ENCODE results near the gene TNFRSF8.

TNFRSF8 gene

DNA sequence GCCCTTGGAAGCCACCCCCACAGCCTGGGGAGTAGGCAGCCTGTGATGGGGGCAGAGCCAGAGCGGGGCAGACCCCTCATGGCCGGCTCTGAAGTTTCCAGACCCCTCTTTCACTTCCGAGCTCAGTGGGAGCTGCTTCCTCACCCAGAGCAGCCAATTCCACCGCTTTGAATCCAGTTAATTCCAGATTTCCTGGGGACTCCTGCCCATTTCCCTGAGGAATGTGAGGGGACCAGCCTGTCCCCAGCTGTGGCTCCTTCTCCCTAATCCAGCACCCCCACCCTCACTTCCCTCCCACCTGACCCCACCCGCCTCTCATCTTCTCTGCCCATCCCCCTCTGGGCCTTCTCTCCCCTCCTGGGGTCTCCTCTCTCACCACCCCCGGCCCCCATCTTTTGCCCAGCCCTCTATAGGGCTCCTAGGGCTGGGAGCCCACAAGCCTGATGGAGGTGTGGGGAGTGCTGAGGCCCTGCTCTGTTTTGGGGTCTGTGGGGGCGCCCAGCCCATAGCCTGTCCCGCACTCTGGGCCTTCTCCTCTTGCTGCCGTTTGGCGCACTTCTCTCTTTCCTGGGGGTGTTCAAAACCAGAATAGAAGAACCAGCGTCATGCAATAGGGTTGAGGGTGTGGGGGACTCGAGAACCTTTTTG lies 77.5 kb downstream of the TNFRSF8 start:
- no peak for DNase-seq (ENCODE audit: low read depth)
- TF ChIP-seq CTCF (IDR thresholded peaks at IDR 0.05; ENCODE audit: control insufficient read depth, insufficient read depth, low read depth, low read length, missing control alignments): no peak
- no peak overlapping the region for H3K4me3 ChIP-seq (ENCODE audit: control insufficient read depth, low read depth, low read length)

DNA sequence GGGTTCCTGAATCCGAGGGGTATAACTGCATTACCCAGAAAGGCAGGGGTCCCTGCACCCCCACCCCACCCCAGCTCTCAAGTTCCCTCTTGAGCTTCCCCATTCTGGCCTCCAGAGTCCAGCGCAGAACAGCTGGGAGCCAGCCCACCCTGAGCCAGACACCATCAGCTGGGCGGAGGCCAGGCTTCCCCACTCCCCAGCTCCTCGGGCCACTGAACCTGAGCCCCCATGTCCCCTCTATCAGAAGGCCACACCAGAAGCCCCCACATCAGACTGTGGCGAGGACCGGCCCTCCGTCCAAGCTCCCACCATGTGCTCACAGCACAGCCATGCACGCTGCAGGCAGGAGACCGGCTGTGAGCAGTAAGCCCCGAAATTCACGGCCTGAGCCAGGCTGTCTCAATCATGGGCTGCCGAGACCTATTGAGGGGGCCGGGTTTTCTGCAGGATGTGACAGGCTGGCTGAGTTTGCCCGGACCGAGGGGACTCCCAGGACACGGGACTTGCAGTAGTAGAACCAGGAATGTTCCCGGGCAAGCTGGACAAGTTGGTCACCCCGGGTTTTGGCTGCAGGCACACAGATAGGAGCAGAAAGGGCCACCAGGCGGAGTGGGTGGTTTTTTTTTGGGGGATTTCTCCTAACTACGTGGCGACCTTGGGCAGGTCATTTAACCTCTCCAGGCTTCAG lies 78.2 kb downstream of the TNFRSF8 start:
- no peak for TF ChIP-seq CTCF (IDR thresholded peaks at IDR 0.05; ENCODE audit: control insufficient read depth, insufficient read depth, low read depth, low read length, missing control alignments)
- no peak overlapping the region for H3K4me3 ChIP-seq (ENCODE audit: control insufficient read depth, low read depth, low read length)
- no peak for DNase-seq (ENCODE audit: low read depth)

- H3K4me3 ChIP-seq (ENCODE audit: control insufficient read depth, low read depth, low read length): no peak overlapping the region
- DNase-seq (ENCODE audit: low read depth): no peak
- TF ChIP-seq CTCF (IDR thresholded peaks at IDR 0.05; ENCODE audit: control insufficient read depth, insufficient read depth, low read depth, low read length, missing control alignments): no peak
Measured at GRCh38 chr1:12142141-12142823, 79.2 kb downstream of the TNFRSF8 start.

DNA sequence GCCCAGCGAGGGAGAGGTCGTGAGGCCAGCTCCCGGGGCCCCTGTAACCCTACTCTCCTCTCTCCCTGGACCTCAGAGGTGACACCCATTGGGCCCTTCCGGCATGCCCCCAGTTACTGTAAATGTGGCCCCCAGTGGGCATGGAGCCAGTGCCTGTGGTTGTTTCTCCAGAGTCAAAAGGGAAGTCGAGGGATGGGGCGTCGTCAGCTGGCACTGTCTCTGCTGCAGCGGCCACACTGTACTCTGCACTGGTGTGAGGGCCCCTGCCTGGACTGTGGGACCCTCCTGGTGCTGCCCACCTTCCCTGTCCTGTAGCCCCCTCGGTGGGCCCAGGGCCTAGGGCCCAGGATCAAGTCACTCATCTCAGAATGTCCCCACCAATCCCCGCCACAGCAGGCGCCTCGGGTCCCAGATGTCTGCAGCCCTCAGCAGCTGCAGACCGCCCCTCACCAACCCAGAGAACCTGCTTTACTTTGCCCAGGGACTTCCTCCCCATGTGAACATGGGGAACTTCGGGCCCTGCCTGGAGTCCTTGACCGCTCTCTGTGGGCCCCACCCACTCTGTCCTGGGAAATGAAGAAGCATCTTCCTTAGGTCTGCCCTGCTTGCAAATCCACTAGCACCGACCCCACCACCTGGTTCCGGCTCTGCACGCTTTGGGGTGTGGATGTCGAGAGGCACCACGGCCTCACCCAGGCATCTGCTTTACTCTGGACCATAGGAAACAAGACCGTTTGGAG lies 80.0 kb downstream of the TNFRSF8 start:
- no peak for TF ChIP-seq CTCF (IDR thresholded peaks at IDR 0.05; ENCODE audit: control insufficient read depth, insufficient read depth, low read depth, low read length, missing control alignments)
- no peak overlapping the region for H3K4me3 ChIP-seq (ENCODE audit: control insufficient read depth, low read depth, low read length)
- DNase-seq (ENCODE audit: low read depth): no peak

- DNase-seq (ENCODE audit: low read depth): peak; percentile 91
- H3K4me3 ChIP-seq (ENCODE audit: control insufficient read depth, low read depth, low read length): no peak overlapping the region
- TF ChIP-seq CTCF (IDR thresholded peaks at IDR 0.05; ENCODE audit: control insufficient read depth, insufficient read depth, low read depth, low read length, missing control alignments): no peak
Measured at GRCh38 chr1:12143631-12144155, 80.6 kb downstream of the TNFRSF8 start.

DNA sequence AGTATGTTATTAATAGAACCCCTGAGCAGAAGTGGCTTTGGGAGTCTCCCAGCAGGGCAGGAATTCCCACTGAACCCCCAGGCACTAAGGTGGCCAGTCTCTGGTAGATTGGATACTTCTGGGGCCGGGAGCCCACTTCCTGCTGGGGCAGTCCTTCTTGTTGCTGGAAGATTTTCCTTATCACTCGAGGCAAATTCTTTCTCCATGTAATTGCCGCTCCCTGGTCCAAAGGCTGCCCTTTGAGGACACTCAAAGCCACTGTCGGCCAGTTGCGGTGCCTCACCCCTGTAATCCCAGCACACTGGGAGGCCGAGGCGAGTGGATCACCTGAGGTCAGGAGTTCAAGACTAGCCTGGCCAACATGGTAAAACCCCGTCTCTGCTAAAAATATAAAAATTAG lies 81.1 kb downstream of the TNFRSF8 start:
- no peak overlapping the region for H3K4me3 ChIP-seq (ENCODE audit: control insufficient read depth, low read depth, low read length)
- DNase-seq (ENCODE audit: low read depth): no peak
- TF ChIP-seq CTCF (IDR thresholded peaks at IDR 0.05; ENCODE audit: control insufficient read depth, insufficient read depth, low read depth, low read length, missing control alignments): no peak

Data from AG09309 (cell line).